GM21717 (cell line): ENCODE measurements around the gene NNT.
A peak's percentile ranks its signal among the peaks of the same experiment; 100 is the strongest.
"Not testable (repeated sequence)": the region's sequence is repeated elsewhere in the genome, so short reads cannot be mapped to it uniquely, and the experiment has no call there.

Experiments used
- ATAC-seq: cut with Tn5 transposase; IDR thresholded peaks from one replicate; pipeline ENCODE4 v1.9.1; 2021; ENCODE audit warnings: mild to moderate bottlenecking, moderate library complexity; ENCODE audit not compliant: unreplicated experiment

Gene NNT

GRCh38 chr5:43582082-43583005 lies 20.6 kb upstream of the NNT start:
- no peak for ATAC-seq

DNA sequence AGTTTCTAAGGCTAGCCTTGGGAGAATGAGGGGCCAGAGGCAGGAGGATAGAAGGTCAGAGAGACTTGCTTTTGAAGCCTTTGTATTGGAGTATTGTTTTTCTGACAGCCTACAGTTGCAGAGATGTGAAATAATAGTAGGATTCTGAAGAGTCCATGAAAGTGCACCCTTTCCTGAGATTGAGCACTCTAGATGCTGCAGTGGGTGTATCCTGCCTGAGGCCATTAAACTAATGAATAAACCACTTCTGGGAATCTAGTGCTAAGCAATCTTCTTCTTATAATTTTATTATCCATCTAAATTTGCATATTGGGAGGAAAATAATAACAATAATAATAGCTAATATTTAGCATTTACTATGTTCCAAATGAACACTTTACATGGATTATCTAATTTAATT lies 19.3 kb upstream of the NNT start:
- no peak for ATAC-seq

GRCh38 chr5:43584166-43584699 lies 18.7 kb upstream of the NNT start:
- ATAC-seq, result no peak

- ATAC-seq, result no peak
Observed at GRCh38 chr5:43588842-43589241, 14.1 kb upstream of the NNT start.

- no peak for ATAC-seq
Observed at GRCh38 chr5:43589310-43589709, 13.7 kb upstream of the NNT start.

- no peak for ATAC-seq
Observed at GRCh38 chr5:43590700-43591099, 12.3 kb upstream of the NNT start.

DNA sequence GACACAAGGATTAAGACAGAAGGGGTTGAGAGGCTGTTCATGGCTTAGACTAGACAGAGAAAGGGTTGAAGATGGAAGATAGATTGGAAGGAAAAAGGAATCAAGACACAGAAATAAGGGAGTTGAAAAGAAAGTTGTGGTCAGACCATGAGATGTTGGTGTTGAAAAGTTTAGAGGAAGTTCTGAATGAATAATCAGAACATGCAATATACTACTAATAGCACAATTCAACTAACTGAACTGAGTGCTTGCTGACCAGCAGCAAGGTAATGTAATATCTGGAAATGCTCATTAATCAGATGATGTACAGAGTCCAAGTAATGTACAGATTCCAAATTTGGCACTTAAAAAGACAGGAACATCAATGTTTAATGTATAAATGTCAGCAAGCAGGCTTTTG lies 10.6 kb upstream of the NNT start:
- no peak for ATAC-seq

DNA sequence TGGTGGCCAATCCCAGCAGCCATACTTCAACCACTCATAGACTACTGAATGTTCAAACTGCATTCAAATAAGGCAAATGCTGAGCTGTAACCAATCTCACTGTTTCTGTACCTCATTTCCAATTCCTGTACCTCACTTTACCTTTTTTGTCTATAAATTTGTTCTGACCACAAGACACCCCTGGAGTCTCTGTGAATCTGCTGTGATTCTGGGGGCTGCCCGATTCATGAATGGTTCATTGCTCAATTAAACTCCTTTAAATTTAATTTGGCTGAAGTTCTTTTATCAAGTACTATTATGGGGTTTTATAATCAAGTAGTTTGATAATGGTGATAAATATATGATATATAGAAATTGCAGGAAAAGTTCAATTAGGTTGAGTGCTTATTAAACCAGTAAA lies 4.1 kb upstream of the NNT start:
- ATAC-seq, result not testable (repeated sequence)

- ATAC-seq, result peak; percentile 33
Observed at GRCh38 chr5:43601454-43602260, 1.3 kb upstream of the NNT start.

GRCh38 chr5:43603344-43604217 lies 601 bp downstream of the NNT start:
- ATAC-seq, result peak; percentile 46

GRCh38 chr5:43604699-43605098 lies 1.7 kb downstream of the NNT start:
- no peak for ATAC-seq

DNA sequence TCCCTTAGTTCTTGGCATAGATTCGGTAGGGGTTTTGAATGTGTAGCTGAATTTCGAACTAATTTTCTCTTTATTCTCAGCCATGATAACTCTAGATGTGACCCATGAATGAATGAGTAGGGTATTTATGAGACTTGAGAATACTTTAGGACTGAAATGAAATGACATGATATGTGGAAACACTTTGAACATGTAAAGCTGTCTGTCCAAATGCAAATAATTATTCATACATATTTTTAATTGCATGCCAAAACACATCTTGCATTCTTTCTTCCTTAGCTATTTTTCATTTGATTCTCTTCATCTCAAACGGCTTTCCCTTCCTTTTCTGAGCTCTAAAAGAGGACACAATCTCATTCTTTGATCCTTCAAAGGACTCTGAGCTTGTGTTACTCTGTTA lies 3.4 kb downstream of the NNT start:
- ATAC-seq, result no peak

- ATAC-seq, result no peak
Observed at GRCh38 chr5:43608406-43608805, 5.4 kb downstream of the NNT start.

DNA sequence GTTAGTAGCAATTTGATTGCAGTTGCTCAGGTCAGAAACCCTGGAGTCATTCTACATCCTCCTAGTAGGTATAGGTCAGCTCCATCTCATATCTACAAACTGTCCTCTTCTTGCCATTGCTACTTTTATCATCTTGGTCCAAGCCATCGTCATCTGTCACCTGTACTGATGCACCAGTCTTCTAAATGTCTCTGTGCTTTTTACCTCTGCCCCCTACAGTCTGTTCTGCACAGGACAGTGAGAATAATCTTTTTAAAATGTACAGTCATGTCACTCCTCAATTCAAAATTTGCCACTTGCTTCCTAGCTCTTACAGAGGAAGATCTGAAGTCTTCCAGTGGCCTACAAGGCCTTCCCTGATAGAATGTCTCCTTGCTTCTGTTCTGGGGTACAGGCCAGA lies 6.8 kb downstream of the NNT start:
- ATAC-seq, result peak; percentile 73

GRCh38 chr5:43613370-43613769 lies 10.4 kb downstream of the NNT start:
- ATAC-seq, result no peak

DNA sequence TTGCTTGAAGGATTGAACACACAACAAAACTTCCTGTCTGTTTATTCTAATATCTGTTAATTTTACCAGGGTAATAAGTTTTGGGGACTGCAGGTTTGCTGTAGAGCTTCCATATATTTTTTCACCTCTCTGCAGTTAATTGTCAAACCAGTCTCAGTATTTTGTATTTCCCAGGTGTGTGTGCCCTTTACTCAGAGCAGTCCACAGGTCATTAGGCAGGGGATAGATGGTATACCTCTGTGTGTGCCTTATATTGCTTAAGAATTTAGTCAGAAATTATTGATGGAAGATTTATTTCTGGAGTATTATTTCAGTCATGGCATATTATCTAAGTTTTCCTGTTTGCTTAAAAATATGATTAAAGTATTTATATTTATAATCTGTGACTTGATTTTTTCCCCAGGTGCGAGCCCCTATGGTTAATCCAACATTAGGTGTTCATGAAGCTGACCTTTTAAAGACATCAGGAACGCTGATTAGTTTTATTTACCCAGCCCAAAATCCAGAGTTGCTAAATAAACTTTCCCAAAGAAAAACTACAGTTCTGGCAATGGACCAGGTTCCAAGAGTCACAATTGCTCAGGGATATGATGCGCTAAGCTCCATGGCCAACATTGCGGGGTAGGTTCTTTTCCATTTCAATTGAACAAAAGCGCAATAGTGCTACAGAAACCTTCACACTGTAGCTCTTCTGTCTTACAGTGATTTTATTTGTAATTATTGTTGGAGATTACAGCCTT lies 12.6 kb downstream of the NNT start:
- ATAC-seq, result no peak

DNA sequence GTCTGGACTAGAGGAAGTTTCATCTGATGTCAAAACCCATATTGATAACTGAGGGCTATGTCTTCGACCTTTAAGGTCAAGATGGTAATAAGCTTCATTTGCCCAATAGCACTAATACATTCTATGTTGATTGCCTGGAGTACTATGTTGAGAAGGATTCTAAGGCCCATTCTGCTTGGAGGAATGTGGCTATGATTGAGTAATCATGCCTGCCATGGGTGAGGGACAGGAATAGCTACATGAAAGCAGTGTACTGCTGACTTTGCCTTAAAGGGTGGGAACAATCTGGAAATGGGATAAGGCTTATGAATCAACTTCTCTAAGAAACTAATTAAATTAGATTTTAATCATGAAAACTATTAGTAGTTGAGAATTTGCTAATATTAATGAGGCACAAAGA lies 13.6 kb downstream of the NNT start:
- no peak for ATAC-seq

GRCh38 chr5:43619380-43619779 lies 16.4 kb downstream of the NNT start:
- ATAC-seq, result no peak

DNA sequence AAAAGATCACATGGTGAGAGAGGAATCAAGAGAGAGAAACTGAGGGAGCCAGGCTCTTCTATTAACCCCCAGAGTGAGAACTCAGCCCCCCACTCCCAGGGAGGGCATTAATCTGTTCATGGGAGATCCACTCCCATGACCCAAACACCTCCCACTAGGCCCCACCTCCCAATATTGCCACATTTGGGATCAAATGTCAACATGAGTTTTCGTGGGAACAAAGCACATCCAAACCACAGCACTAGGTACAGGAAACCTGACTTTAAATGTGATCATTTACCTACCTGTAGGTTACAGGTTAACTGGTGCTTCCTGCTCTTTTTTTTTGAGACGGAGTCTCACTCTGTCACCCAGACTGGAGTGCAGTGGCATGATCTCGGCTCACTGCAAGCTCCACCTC lies 16.9 kb downstream of the NNT start:
- no peak for ATAC-seq

DNA sequence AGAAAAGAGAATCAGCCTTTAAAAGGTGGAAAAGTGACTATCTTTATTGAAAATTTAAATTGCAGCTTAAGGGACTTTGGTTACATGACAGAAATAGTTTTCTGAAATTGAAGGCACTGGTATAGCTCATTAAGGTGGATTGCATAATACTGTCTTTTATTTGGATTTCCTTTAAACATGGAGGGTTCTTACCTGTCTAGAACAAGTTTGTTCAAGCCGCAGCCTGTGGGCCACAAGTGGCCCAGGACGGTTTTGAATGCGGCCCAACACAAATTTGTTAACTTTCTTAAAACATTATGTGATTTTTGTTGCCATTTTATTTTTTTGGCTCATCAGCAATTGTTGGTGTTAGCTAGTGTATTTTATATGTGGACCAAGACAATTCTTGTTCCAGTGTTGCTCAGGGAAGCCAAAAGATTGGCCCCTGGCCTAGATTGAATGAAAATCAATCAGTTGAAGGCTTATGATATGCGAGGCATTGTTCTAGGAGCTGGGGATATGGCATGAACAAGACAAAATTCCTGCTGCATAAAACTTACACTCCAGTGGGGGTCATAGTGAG lies 18.0 kb downstream of the NNT start:
- ATAC-seq, result no peak
